ENCODE measurements around the gene RHBDD3.

DNA sequence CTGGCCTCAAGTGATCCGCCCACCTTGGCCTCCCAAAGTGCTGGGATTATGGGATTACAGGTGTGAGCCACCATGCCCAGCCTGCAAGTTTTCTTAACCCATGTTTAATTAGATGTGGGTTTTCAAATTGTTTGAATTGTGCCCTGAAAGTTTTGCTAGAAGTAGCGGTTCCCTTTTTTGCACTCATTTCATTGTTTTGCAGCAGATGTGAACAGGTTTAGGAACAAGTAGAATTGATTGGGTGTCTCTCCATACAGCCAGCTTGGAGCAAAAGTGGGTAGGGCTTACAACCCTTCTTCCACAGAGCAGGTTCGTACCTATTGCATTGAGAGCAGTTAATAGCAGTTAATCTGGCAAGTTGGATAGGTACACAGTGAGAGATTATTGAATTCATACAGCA lies 16.4 kb upstream of the RHBDD3 start:
- TF ChIP-seq, protein P1, sequence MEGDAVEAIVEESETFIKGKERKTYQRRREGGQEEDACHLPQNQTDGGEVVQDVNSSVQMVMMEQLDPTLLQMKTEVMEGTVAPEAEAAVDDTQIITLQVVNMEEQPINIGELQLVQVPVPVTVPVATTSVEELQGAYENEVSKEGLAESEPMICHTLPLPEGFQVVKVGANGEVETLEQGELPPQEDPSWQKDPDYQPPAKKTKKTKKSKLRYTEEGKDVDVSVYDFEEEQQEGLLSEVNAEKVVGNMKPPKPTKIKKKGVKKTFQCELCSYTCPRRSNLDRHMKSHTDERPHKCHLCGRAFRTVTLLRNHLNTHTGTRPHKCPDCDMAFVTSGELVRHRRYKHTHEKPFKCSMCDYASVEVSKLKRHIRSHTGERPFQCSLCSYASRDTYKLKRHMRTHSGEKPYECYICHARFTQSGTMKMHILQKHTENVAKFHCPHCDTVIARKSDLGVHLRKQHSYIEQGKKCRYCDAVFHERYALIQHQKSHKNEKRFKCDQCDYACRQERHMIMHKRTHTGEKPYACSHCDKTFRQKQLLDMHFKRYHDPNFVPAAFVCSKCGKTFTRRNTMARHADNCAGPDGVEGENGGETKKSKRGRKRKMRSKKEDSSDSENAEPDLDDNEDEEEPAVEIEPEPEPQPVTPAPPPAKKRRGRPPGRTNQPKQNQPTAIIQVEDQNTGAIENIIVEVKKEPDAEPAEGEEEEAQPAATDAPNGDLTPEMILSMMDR (IDR thresholded peaks at IDR 0.05) = no peak
- TF ChIP-seq POLR2A (IDR thresholded peaks at IDR 0.05) = no peak

Measured in heart left ventricle (tissue), 13 donors.